ENCODE results near the gene PJA2.
A peak's percentile ranks its signal among the peaks of the same experiment; 100 is the strongest.

Gene PJA2

DNA sequence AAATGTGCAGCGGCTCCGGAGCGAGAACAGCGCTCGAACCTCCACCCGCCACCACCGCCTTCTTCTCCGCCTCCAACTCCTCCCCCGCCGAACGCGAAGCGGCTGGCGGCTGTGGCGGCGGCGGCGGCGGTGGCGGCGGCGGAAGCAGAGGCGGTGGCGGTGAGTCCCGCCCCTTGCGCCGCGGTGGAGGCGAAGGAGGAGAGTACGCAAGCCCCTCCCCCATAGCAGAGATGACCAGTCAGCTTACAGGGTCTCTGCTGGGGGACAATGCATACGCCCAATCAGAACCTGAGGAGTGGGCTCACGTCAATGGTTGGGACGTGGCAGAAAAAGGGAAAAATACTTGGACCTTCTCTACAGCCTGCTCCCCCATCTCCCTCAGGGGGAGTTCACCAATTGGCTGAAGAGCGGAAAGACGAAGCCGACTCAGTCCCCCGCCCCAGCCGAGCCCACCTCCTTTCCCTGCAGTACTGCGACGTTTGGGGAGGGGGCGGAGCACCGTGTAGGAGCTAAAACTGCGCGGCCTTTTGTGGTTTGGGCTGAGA lies at the start of gene PJA2:
TSS of gene PJA2 (minus strand) at position 131 of the 545 bp plus-strand sequence. CDS start 26,541 bp downstream, outside the sequence.
- Histone ChIP-seq H3K36me3 (ENCODE audit: insufficient read depth, low read length) (peaks cover 6% of the 10 kb centered on the region; the same call in 1 of the 2 replicates), H3K9ac (ENCODE audit: insufficient read length) (peak within 1 kb of the TSS; percentile 90), H3K27ac (peak within 1 kb of the TSS; percentile 88), H3K9me3 (ENCODE audit: low read depth, low read length) (no peaks in the 10 kb centered on the region; the same call in 1 of the 2 replicates), H3K4me3 (peak within 1 kb of the TSS; percentile 93)
- TF ChIP-seq FOXP2 (optimal IDR thresholded peaks at IDR 0.05; ENCODE audit: control extremely low read depth, extremely low read length, insufficient read depth) (no peak), EZH2 (IDR thresholded peaks at IDR 0.05) (no peak), POLR2AphosphoS5 (IDR thresholded peaks at IDR 0.05; ENCODE audit: borderline replicate concordance, low read depth, low read length) (peak; percentile 45; the same call in 1 of the 2 replicates)
- DNase-seq (ENCODE audit: low read depth, low spot score), result peak; percentile 99

DNA sequence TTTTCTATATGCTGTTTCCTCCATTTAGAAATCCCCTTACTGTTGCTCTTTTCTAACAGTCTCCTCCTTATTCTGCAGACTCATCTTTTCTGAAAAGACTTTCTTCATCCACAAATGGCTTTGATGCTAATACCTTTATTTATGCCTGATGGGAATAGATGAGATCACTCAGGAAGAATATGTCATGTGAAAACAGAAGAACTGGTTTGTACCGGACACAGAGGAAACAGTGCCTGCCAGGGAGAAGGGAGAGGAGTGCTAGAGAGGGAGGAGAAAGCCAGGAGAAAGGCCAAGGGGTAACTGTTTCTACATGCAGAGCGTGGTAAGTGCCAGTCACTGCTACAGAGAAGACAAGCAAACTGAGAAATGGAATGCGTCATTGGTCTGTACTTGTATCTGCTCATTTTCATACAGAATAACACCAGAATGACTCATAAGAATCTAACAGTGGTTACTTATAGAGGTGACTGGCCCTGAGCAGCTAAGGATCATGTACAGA lies 45.9 kb upstream of the PJA2 start:
- no peaks in the 10 kb centered on the region for H3K9me3 ChIP-seq (ENCODE audit: low read depth, low read length)
- peak overlapping the region; percentile 31; the same call in 1 of the 2 replicates for H3K4me3 ChIP-seq
- H3K36me3 ChIP-seq (ENCODE audit: insufficient read depth, low read length), result no peaks in the 10 kb centered on the region
- H3K27ac ChIP-seq, result peak overlapping the region; percentile 15; the same call in 1 of the 2 replicates
- peak overlapping the region; percentile 10 for H3K9ac ChIP-seq (ENCODE audit: insufficient read length)
- TF ChIP-seq EZH2 (IDR thresholded peaks at IDR 0.05), result no peak
- no peak for TF ChIP-seq FOXP2 (optimal IDR thresholded peaks at IDR 0.05; ENCODE audit: control extremely low read depth, extremely low read length, insufficient read depth)
- TF ChIP-seq POLR2AphosphoS5 (IDR thresholded peaks at IDR 0.05; ENCODE audit: borderline replicate concordance, low read depth, low read length), result no peak
- DNase-seq (ENCODE audit: low read depth, low spot score), result no peak

GRCh38 chr5:109454731-109455505 lies 45.1 kb upstream of the PJA2 start:
- DNase-seq (ENCODE audit: low read depth, low spot score), result no peak
- TF ChIP-seq POLR2AphosphoS5 (IDR thresholded peaks at IDR 0.05; ENCODE audit: borderline replicate concordance, low read depth, low read length), result no peak
- TF ChIP-seq EZH2 (IDR thresholded peaks at IDR 0.05), result no peak
- no peak for TF ChIP-seq FOXP2 (optimal IDR thresholded peaks at IDR 0.05; ENCODE audit: control extremely low read depth, extremely low read length, insufficient read depth)
- H3K9ac ChIP-seq (ENCODE audit: insufficient read length), result no peak overlapping the region
- H3K9me3 ChIP-seq (ENCODE audit: low read depth, low read length), result no peaks in the 10 kb centered on the region
- peak overlapping the region; percentile 31; the same call in 1 of the 2 replicates for H3K4me3 ChIP-seq
- peak overlapping the region; percentile 15; the same call in 1 of the 2 replicates for H3K27ac ChIP-seq
- no peaks in the 10 kb centered on the region for H3K36me3 ChIP-seq (ENCODE audit: insufficient read depth, low read length)

GRCh38 chr5:109453251-109453650 lies 43.5 kb upstream of the PJA2 start:
- no peak overlapping the region for H3K4me3 ChIP-seq
- H3K27ac ChIP-seq, result no peak overlapping the region
- TF ChIP-seq FOXP2 (optimal IDR thresholded peaks at IDR 0.05; ENCODE audit: control extremely low read depth, extremely low read length, insufficient read depth), result no peak
- no peak for TF ChIP-seq POLR2AphosphoS5 (IDR thresholded peaks at IDR 0.05; ENCODE audit: borderline replicate concordance, low read depth, low read length)
- no peak for TF ChIP-seq EZH2 (IDR thresholded peaks at IDR 0.05)
- no peak overlapping the region for H3K9ac ChIP-seq (ENCODE audit: insufficient read length)
- no peak for DNase-seq (ENCODE audit: low read depth, low spot score)
- no peaks in the 10 kb centered on the region for H3K36me3 ChIP-seq (ENCODE audit: insufficient read depth, low read length)
- H3K9me3 ChIP-seq (ENCODE audit: low read depth, low read length), result no peaks in the 10 kb centered on the region

DNA sequence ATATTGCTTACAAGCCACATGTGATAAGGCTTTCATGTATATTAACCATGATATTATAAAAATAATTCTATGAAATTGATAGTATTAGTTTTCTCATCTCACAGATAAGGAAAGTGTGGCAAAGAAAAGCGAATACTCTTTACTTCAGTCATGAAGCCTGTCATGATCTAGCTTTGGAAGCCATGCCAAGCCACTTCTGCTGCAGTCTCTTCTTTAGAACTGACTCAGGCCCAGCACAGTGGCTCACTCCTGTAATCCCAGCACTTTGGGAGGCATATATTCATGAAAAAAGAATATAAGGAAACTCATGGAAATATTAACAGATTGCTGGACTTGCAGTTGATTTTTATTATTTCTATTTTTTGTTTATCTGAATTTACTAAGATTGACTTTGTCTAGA lies 42.9 kb upstream of the PJA2 start:
- H3K9ac ChIP-seq (ENCODE audit: insufficient read length), result no peak overlapping the region
- TF ChIP-seq EZH2 (IDR thresholded peaks at IDR 0.05) (no peak), FOXP2 (optimal IDR thresholded peaks at IDR 0.05; ENCODE audit: control extremely low read depth, extremely low read length, insufficient read depth) (no peak), POLR2AphosphoS5 (IDR thresholded peaks at IDR 0.05; ENCODE audit: borderline replicate concordance, low read depth, low read length) (no peak)
- H3K9me3 ChIP-seq (ENCODE audit: low read depth, low read length), result no peaks in the 10 kb centered on the region
- no peak for DNase-seq (ENCODE audit: low read depth, low spot score)
- no peaks in the 10 kb centered on the region for H3K36me3 ChIP-seq (ENCODE audit: insufficient read depth, low read length)
- H3K27ac ChIP-seq, result no peak overlapping the region
- no peak overlapping the region for H3K4me3 ChIP-seq

DNA sequence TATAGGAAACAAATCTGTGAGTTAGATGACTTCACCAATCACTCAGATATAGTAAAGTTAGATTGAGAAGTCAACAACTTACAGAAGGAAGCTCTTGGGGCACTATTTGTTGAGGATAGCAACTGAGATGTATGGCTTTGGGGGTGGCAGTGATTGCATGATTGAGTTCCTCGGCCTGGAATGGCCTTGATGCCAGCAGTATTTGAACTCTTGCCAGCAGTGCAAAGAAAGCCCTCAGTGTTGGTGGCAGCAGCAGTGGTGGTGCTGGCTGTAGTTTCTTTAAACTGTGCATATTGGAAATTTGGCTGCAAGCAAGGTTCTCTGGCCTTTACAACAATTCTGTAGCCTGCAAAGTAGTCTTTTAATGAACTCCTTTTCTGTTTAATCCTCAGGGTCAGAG lies 41.4 kb upstream of the PJA2 start:
- H3K27ac ChIP-seq, result no peak overlapping the region

GRCh38 chr5:109450129-109450877 lies 40.5 kb upstream of the PJA2 start:
- no peaks in the 10 kb centered on the region for H3K9me3 ChIP-seq (ENCODE audit: low read depth, low read length)
- TF ChIP-seq FOXP2 (optimal IDR thresholded peaks at IDR 0.05; ENCODE audit: control extremely low read depth, extremely low read length, insufficient read depth), result no peak
- TF ChIP-seq POLR2AphosphoS5 (IDR thresholded peaks at IDR 0.05; ENCODE audit: borderline replicate concordance, low read depth, low read length), result no peak
- no peak for TF ChIP-seq EZH2 (IDR thresholded peaks at IDR 0.05)
- no peaks in the 10 kb centered on the region for H3K36me3 ChIP-seq (ENCODE audit: insufficient read depth, low read length)
- no peak overlapping the region for H3K4me3 ChIP-seq
- no peak overlapping the region for H3K9ac ChIP-seq (ENCODE audit: insufficient read length)
- no peak for DNase-seq (ENCODE audit: low read depth, low spot score)
- H3K27ac ChIP-seq, result no peak overlapping the region

More for the DNA sequence above, 41.4 kb upstream of the PJA2 start:
- Histone ChIP-seq H3K4me3 (no peak overlapping the region), H3K9ac (ENCODE audit: insufficient read length) (no peak overlapping the region), H3K36me3 (ENCODE audit: insufficient read depth, low read length) (no peaks in the 10 kb centered on the region), H3K9me3 (ENCODE audit: low read depth, low read length) (no peaks in the 10 kb centered on the region)
- TF ChIP-seq EZH2 (IDR thresholded peaks at IDR 0.05) (no peak), POLR2AphosphoS5 (IDR thresholded peaks at IDR 0.05; ENCODE audit: borderline replicate concordance, low read depth, low read length) (no peak), FOXP2 (optimal IDR thresholded peaks at IDR 0.05; ENCODE audit: control extremely low read depth, extremely low read length, insufficient read depth) (no peak)
- no peak for DNase-seq (ENCODE audit: low read depth, low spot score)

DNA sequence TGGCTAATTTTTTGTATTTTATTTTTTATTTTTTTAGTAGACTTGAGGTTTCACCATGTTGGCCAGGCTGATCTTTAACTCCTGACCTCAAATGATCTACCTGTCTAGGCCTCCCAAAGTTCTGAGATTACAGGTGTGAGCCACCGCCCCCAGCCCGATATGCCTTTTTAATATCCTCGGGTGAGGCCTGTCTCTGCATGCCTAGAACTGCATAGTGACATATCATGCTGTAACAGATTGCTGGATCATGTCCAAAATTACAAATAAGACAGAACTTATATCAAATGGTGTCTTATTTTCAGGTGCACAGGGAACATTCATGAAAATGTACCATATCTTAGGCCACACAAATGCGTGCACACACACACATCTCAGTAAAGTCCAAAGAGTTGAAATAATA lies 39.1 kb upstream of the PJA2 start:
- H3K9ac ChIP-seq (ENCODE audit: insufficient read length), result no peak overlapping the region
- no peak overlapping the region for H3K4me3 ChIP-seq
- H3K27ac ChIP-seq, result no peak overlapping the region
- H3K9me3 ChIP-seq (ENCODE audit: low read depth, low read length), result no peaks in the 10 kb centered on the region
- DNase-seq (ENCODE audit: low read depth, low spot score), result no peak
- no peak for TF ChIP-seq EZH2 (IDR thresholded peaks at IDR 0.05)
- TF ChIP-seq POLR2AphosphoS5 (IDR thresholded peaks at IDR 0.05; ENCODE audit: borderline replicate concordance, low read depth, low read length), result no peak
- TF ChIP-seq FOXP2 (optimal IDR thresholded peaks at IDR 0.05; ENCODE audit: control extremely low read depth, extremely low read length, insufficient read depth), result no peak
- no peaks in the 10 kb centered on the region for H3K36me3 ChIP-seq (ENCODE audit: insufficient read depth, low read length)

Data from SK-N-MC (cell line).